Measurements from ENCODE around the gene OR2H2.
A peak's percentile ranks its signal among the peaks of the same experiment; 100 is the strongest.

The OR2H2 gene

GRCh38 chr6:29625337-29625930 is 40.5 kb downstream of the OR2H2 start:
- TF ChIP-seq FOXP2 (optimal IDR thresholded peaks at IDR 0.05; ENCODE audit: borderline replicate concordance, extremely low read depth, extremely low read length, insufficient read depth): no peak
- no peak for TF ChIP-seq SIN3A (IDR thresholded peaks at IDR 0.05; ENCODE audit: borderline replicate concordance, insufficient read depth, low read length)
- no peak for TF ChIP-seq REST (IDR thresholded peaks at IDR 0.05; ENCODE audit: insufficient read depth in 1 of 2, low read depth in 2 of 2, low read length in 2 of 2)
- TF ChIP-seq TAF1 (IDR thresholded peaks at IDR 0.05; ENCODE audit: borderline replicate concordance, insufficient read depth, low read length): no peak
- no peak for TF ChIP-seq POLR2AphosphoS5 (IDR thresholded peaks at IDR 0.05; ENCODE audit: low read depth, low read length)

GRCh38 chr6:29626948-29627754 is 42.2 kb downstream of the OR2H2 start:
- TF ChIP-seq SIN3A (IDR thresholded peaks at IDR 0.05; ENCODE audit: borderline replicate concordance, insufficient read depth, low read length) (no peak), FOXP2 (optimal IDR thresholded peaks at IDR 0.05; ENCODE audit: borderline replicate concordance, extremely low read depth, extremely low read length, insufficient read depth) (peak; percentile 8)

GRCh38 chr6:29627755-29628418 is 43.0 kb downstream of the OR2H2 start:
- peak; percentile 92 for TF ChIP-seq POLR2AphosphoS5 (IDR thresholded peaks at IDR 0.05; ENCODE audit: low read depth, low read length)
- peak; percentile 66; the same call in 1 of the 2 replicates for TF ChIP-seq TAF1 (IDR thresholded peaks at IDR 0.05; ENCODE audit: borderline replicate concordance, insufficient read depth, low read length)
- peak; percentile 52 for TF ChIP-seq FOXP2 (optimal IDR thresholded peaks at IDR 0.05; ENCODE audit: borderline replicate concordance, extremely low read depth, extremely low read length, insufficient read depth)
- no peak for TF ChIP-seq REST (IDR thresholded peaks at IDR 0.05; ENCODE audit: insufficient read depth in 1 of 2, low read depth in 2 of 2, low read length in 2 of 2)
- no peak for TF ChIP-seq SIN3A (IDR thresholded peaks at IDR 0.05; ENCODE audit: borderline replicate concordance, insufficient read depth, low read length)

- TF ChIP-seq TAF1 (IDR thresholded peaks at IDR 0.05; ENCODE audit: borderline replicate concordance, insufficient read depth, low read length) (no peak), REST (IDR thresholded peaks at IDR 0.05; ENCODE audit: insufficient read depth in 1 of 2, low read depth in 2 of 2, low read length in 2 of 2) (0 out of 4 replicates have a peak, but pooled peaks of 1 of the 2 experiments have one; percentile 20), FOXP2 (optimal IDR thresholded peaks at IDR 0.05; ENCODE audit: borderline replicate concordance, extremely low read depth, extremely low read length, insufficient read depth) (no peak), SIN3A (IDR thresholded peaks at IDR 0.05; ENCODE audit: borderline replicate concordance, insufficient read depth, low read length) (0 out of 2 replicates have a peak, but pooled peaks have one; percentile 47), POLR2AphosphoS5 (IDR thresholded peaks at IDR 0.05; ENCODE audit: low read depth, low read length) (peak; percentile 53; the same call in 1 of the 2 replicates)
These were observed 43.7 kb downstream of the OR2H2 start for GRCh38 chr6:29628419-29629281.

Measured in PFSK-1 (cell line).